OCI-LY1 (cell line): ENCODE data around the gene HPS3.

Experiments
- CTCF ChIP-seq: fragments of 200-600 bp; sonication (generic), shearing (Covaris generic); IDR thresholded peaks from 2 replicates; pipeline ENCODE4 v1.5.1; 2017; ENCODE audit warnings: mild to moderate bottlenecking, antibody characterized with exemption, low read length, moderate library complexity, mixed read lengths
- EZH2 ChIP-seq: fragments of 200-600 bp; sonication (generic), shearing (Covaris generic); IDR thresholded peaks from 2 replicates; pipeline ENCODE4 v1.8.0; 2017; ENCODE audit warnings: borderline replicate concordance, mixed run types, mild to moderate bottlenecking, antibody characterized with exemption, low read length, moderate library complexity, mixed read lengths

GRCh38 chr3:149180057-149180573 is 50.7 kb downstream of the HPS3 start:
- TF ChIP-seq CTCF (no peak), EZH2 (no peak)
